Thyroid gland (tissue), 4 donors: ENCODE results near the gene PAM16. TPM values are rescaled to one million over a fixed set of nuclear protein-coding genes. Genes with fewer than 3 reads are reported as not detected.

Experiments
- DNase-seq, 2 donors: peaks; one replicate each; pipeline ENCODE4 v3.0.0-alpha.2; 2019
- H3K27ac ChIP-seq, 3 donors: fragments of 200-600 bp; sonication (generic); 1 replicate in 2 of 3; 2 replicates in 1 of 3; pipeline ENCODE4 v1.5.1; 2016 to 2019; ENCODE audit warnings: mild to moderate bottlenecking in 1 of 3, moderate library complexity in 1 of 3
- H3K27me3 ChIP-seq: fragments of 200-600 bp; sonication (generic); one replicate; pipeline ENCODE4 v1.5.1; 2019
- H3K36me3 ChIP-seq, 2 donors: fragments of 200-600 bp; sonication (generic); one replicate each; pipeline ENCODE4 v1.5.1; 2016 to 2019
- H3K4me1 ChIP-seq, 2 donors: fragments of 200-600 bp; sonication (generic); one replicate each; pipeline ENCODE4 v1.5.1; 2017 to 2019
- H3K4me3 ChIP-seq, 3 donors: fragments of 200-600 bp; sonication (generic); replicated peaks in 1 of 3; 1 replicate in 2 of 3; 2 replicates in 1 of 3; pipeline ENCODE4 v1.5.1; 2016; ENCODE audit warnings: mild to moderate bottlenecking in 1 of 3
- H3K9me3 ChIP-seq: fragments of 200-600 bp; sonication (generic); one replicate; pipeline ENCODE4 v1.5.1; 2017
- POLR2A ChIP-seq, 2 donors: fragments of 450-650 bp; IDR thresholded peaks; one replicate each; pipeline ENCODE4 v1.6.1; 2017; ENCODE audit warnings: antibody characterized with exemption in 2 of 2, mild to moderate bottlenecking in 2 of 2, moderate library complexity in 1 of 2
- WGBS, 2 donors: methylation state at CpG; one replicate each; pipeline ENCODE4 v1.1.5; 2017; 5-methylcytosine and 5-hydroxymethylcytosine counted together
- intact Hi-C: fragments of 100-400 bp; cut with DNase I; formaldehyde crosslinking; loops from one replicate; pipeline ENCODE4 v1.15.1; 2023
- total RNA-seq, 4 donors: library from RNA; depleted of rRNA; stranded (reverse); fragments of >200 nt; gene quantifications; one replicate each; pipeline ENCODE4 v1.2.3, GENCODE V29; 2016
- TF ChIP-seq, protein P1 (sequence below), 6 experiments: fragments of 200-600 bp in 3 of 6; fragments of 450-650 bp in 3 of 6; sonication (generic) in 3 of 6; IDR thresholded peaks; one replicate each; pipeline ENCODE4 v1.5.1; 2016 to 2019; ENCODE audit warnings: antibody characterized with exemption in 6 of 6, mild to moderate bottlenecking in 2 of 6, inconsistent platforms in 1 of 6, moderate library complexity in 1 of 6

Gene PAM16
- total RNA-seq, 4 donors from 2014 or later = 5.6 to 60.2 (median 27.3) TPM

GRCh38 chr16:4349332-4349731, 1.8 kb downstream of the PAM16 start:
- H3K4me3 ChIP-seq = no peak overlapping the region
- H3K4me1 ChIP-seq = peaks cover 9 to 26% of the 10 kb centered on the region in 2 donors
- H3K36me3 ChIP-seq = no peaks in the 10 kb centered on the region
- DNase-seq = no peak
- H3K9me3 ChIP-seq = no peaks in the 10 kb centered on the region
- intact Hi-C loops = no loop called here
- no peaks in the 10 kb centered on the region for H3K27me3 ChIP-seq
- TF ChIP-seq, protein P1, sequence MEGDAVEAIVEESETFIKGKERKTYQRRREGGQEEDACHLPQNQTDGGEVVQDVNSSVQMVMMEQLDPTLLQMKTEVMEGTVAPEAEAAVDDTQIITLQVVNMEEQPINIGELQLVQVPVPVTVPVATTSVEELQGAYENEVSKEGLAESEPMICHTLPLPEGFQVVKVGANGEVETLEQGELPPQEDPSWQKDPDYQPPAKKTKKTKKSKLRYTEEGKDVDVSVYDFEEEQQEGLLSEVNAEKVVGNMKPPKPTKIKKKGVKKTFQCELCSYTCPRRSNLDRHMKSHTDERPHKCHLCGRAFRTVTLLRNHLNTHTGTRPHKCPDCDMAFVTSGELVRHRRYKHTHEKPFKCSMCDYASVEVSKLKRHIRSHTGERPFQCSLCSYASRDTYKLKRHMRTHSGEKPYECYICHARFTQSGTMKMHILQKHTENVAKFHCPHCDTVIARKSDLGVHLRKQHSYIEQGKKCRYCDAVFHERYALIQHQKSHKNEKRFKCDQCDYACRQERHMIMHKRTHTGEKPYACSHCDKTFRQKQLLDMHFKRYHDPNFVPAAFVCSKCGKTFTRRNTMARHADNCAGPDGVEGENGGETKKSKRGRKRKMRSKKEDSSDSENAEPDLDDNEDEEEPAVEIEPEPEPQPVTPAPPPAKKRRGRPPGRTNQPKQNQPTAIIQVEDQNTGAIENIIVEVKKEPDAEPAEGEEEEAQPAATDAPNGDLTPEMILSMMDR (IDR thresholded peaks at IDR 0.05) = no peak
- no peak for TF ChIP-seq POLR2A (IDR thresholded peaks at IDR 0.05)
- 95 to 98% methylated on average over 5 of the region's 5 CpGs for WGBS, 2 donors
- H3K27ac ChIP-seq = no peak overlapping the region

- 86 to 90% methylated on average over 15 to 16 of the region's 17 CpGs for WGBS, 2 donors
- peaks cover 9 to 26% of the 10 kb centered on the region in 2 donors for H3K4me1 ChIP-seq
- DNase-seq = no peak
- TF ChIP-seq, protein P1 (IDR thresholded peaks at IDR 0.05) = no peak
- TF ChIP-seq POLR2A (IDR thresholded peaks at IDR 0.05) = no peak
- no peaks in the 10 kb centered on the region for H3K9me3 ChIP-seq
- intact Hi-C loops = no loop called here
- H3K27me3 ChIP-seq = no peaks in the 10 kb centered on the region
- H3K36me3 ChIP-seq = no peaks in the 10 kb centered on the region
- H3K4me3 ChIP-seq = no peak overlapping the region
- no peak overlapping the region for H3K27ac ChIP-seq
Observed at GRCh38 chr16:4347765-4348509, 3.2 kb downstream of the PAM16 start.

DNA sequence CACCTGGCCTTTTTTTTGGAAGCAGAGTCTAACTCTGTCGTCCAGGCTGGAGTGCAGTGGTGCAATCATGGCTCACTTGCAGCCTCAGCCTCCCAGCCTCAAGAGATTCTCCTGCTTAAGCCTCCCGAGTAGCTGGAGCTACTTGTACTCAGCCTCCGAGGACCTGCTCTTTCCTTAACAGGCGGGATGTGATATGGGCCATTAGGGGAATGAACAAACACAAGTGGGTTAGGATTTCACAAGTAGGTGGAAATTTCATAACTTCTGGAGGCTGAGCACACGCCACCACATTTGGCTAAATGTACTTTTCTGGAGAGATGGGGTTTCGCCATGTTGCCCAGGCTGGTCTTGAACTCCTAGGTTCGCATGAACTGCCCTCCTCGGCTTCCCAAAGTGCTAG, 4.1 kb downstream of the PAM16 start:
- H3K4me3 ChIP-seq = no peak overlapping the region
- no peak for TF ChIP-seq POLR2A (IDR thresholded peaks at IDR 0.05)
- TF ChIP-seq, protein P1 (IDR thresholded peaks at IDR 0.05) = no peak
- no peak overlapping the region for H3K27ac ChIP-seq
- WGBS, 2 donors = 90 to 91% methylated on average over 8 of the region's 8 CpGs
- H3K27me3 ChIP-seq = no peaks in the 10 kb centered on the region
- peaks cover 9 to 26% of the 10 kb centered on the region in 2 donors for H3K4me1 ChIP-seq
- no peaks in the 10 kb centered on the region for H3K36me3 ChIP-seq
- intact Hi-C loops = no loop called here
- DNase-seq = no peak
- no peaks in the 10 kb centered on the region for H3K9me3 ChIP-seq

DNA sequence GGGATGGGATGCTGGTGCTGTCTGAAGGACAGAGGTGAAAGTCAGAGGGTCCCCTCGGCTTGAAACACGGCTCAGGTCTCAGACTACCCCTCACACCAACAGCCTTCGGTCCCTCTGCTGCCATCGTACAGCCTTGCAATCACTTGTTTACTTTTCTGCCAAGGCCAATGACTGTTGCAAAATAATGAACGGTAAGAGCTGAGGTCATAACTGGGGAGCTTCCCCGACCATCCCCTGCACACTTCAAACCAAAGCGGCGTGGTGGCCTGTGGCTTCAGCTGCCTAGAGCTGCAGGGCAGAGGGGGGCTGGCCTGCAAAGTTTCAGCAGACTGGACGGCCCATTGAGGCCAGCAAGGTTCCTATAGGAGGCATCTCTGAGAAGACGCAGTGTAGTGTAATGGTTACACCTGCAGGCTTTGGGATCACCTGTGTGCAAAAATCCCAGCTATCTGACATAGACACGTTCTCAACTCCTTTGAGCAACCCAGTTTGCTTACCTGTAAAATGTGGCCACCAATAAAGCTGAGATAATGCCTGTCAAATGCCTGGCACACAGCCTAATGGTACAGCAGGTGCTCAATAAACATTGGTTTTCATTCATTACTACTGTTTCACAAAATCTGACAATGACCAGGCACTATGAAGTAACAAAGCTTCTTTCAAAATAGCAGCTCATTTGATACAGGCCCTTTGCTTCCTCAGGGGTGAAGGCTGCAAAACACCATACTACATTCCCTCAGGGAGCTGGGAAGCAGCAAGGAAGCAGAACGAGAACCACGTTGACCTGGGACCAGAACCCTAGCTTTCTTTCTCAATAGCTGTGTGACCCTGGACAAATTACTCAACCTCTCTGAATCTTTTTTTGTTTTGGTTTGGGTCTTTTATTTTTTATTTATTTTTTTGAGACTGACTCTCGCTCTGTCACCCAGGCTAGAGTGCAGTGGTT, 5.0 kb downstream of the PAM16 start:
- intact Hi-C loops = no loop called here
- no peak overlapping the region for H3K27ac ChIP-seq
- peaks cover 9 to 21% of the 10 kb centered on the region in 2 donors for H3K4me1 ChIP-seq

More for the DNA sequence above, 5.0 kb downstream of the PAM16 start:
- no peak overlapping the region for H3K4me3 ChIP-seq
- no peak for DNase-seq
- no peaks in the 10 kb centered on the region for H3K36me3 ChIP-seq
- TF ChIP-seq, protein P1 (IDR thresholded peaks at IDR 0.05) = no peak
- TF ChIP-seq POLR2A (IDR thresholded peaks at IDR 0.05) = no peak
- no peaks in the 10 kb centered on the region for H3K9me3 ChIP-seq
- no peaks in the 10 kb centered on the region for H3K27me3 ChIP-seq
- WGBS, 2 donors = 80 to 82% methylated on average over 13 to 14 of the region's 14 CpGs
